HG02852 (cell line): ENCODE results near the gene RAPGEF4.

ENCODE experiments used
- ATAC-seq: cut with Tn5 transposase; IDR thresholded peaks from one replicate; pipeline ENCODE4 v1.9.1; 2021; ENCODE audit warnings: mild to moderate bottlenecking, moderate library complexity; ENCODE audit not compliant: unreplicated experiment

The RAPGEF4 gene

DNA sequence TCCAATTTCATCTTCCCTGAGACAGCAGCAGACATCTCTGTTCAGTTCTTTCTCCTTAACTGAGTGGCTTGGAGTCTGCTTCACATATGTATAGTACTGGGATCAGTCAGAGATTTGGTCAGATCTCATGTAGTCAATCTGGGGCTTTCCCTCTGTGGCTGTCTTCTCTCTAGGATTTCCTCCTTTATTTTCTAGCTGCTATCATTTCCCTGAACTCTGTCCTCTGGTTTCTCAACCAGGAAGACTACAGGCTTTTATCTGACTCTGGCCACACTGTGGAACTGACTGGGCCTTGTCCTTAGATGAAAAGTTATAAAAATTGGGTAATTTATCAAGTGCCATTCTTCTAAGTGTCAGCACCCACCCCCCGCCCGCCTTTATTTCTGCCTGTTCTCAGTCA, 121.0 kb downstream of the RAPGEF4 start:
- no peak for ATAC-seq

DNA sequence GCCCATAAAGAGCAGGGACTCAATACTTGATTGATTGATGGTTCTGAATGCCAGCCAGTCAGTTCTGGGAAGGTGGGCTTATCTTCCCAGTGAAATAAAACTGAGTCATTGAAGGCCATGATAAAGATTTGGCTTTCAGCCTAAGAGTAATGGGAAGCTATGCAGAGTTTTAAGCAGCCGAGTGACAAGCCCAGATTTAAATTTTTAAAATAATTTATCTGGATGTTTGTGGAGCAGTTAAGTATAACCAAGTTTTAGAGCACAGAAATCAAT, 122.8 kb downstream of the RAPGEF4 start:
- ATAC-seq = no peak

DNA sequence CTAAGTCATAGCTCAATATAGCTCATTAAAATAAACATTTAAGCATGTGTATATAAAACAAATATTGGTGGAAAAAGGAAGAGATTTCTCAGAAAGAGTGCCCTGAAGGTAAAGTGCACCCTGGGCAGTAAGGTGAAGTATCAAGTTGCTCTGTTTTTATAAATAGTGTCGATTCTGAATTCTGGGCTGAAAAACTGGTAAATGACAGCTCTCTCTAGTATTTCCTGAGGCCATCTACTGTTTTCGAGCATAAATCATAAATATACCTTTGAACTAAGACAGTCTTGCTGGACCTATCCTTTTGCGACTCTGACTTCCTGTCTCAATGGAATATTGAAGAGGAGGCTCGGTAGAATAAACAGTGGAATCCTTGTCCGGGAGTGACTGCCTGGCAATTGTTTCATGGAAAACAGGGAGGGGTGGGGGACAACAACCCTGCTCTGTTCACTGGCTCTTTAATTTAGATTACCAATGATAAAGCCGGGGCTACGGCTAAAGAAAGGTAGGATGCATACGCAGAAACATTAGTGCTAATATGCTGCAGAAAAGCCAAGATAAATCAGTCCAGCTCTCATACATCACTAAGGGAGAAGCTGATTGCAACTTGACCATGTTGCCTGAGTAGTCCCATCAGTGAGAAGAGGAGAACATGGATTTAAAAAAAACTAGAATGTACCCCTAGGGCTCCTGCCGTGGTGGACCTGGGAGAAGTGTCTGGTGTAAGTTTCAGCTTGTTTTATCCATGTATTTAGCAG, 124.1 kb downstream of the RAPGEF4 start:
- ATAC-seq = no peak

DNA sequence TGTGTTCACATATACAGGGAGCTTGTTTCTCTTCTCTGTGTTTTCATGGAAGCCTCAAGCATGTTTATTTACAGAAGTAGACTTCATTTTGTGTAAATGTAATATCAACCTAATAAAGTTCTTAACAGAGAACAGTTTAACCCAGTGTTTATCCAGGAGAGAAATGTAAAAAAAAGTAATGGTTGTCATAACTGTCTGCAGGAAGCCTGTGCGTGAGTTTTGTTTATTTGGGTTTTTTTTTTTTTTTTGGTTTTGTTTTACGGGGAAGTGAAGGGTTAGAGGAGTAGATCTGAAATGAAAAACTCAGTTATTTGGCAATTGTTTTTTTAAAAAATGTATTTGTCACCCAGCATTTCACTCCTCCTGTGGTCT, 124.7 kb downstream of the RAPGEF4 start:
- ATAC-seq = no peak

DNA sequence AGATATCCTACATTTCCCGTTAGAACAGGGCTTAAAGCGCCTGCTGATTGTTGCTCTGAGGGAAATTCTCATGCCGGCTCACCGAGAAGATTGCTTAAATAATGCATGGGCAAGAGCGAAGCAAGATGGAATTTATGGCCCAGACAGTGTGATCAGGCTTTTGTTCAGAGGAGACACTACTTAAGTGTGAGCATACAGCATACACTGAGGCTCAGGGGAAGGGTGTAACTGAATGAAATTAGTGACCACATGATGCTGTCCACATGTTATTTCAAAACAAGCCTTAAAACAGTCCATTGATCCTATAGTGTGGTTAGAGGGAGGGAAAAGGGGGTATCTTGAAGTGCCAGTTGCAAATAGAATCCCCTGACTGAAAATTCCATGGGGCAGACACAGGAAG, 125.5 kb downstream of the RAPGEF4 start:
- no peak for ATAC-seq

DNA sequence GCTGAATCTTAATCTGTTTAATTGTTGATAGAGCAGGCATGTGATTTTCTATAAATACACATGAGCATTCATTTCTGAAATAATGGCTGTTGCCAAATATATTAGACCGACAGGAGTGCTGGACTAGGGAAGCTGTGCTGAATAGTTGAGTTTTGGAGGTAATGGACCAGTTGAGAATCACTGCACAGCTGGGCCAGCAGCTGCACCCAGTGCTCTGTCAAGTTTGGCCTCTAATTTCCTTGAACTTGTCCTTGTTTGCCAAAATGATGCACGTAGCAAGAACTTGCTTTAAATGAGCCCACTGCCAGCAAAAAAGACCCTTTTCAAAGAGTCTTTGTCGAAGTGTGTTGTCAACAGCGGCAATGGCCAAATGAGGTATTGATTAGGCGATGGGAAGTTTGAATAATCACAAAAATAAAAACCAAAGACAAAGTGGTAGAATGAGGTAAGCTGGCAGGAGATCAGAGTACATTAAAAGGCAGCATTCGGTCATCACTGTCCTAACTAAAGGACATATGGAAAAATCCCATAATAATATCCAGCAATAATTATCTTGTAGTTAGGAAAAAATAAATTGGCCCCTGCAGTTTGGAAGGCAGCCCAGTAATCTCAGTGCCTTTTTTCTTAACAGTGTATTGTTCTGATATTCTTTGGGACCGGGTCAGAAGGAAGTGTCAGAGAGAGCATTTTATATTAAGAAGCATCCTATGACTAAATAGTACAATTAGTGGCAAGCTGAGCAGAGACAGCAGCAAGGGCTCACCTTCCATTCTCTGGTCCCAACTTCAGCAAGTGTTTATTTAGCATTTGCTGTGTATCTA, 126.2 kb downstream of the RAPGEF4 start:
- no peak for ATAC-seq

DNA sequence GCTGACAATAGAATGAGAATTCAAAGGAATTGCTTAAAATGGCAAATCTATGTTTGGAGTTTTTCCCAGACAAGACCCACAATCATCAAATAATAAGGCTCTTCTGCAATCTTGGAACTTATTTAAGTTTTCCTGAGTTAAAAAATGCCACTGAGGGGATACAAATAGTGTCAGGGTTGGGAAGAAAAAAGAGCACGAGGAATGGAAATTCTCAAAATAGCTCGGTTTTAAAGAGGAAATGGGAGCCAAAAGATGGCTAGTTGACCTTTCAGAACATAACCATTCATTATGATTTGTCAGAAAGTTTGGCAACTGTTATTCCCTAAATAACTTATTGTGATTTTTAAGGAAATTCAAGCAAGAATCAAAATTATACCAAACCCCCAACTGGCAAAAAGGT, 127.7 kb downstream of the RAPGEF4 start:
- no peak for ATAC-seq

DNA sequence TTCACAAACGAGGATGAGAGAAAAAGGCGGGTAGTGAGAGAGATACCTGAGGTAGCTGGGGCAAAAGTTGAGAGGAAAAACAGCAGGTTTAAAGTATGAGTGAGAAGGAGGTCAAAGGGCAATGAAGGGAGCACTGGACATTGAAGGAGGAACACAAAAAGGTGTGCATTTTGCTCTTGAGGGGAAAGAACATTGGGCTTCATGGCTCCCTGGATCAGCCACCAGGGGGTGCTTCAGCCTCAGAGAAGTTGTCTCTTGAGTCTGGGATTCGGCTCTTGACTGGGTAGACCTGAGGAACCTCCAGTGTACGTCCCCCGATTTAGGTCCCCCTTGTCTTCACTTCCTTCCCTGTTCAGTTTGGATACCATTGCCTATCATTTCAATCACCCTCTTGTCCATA, 128.5 kb downstream of the RAPGEF4 start:
- ATAC-seq = no peak

DNA sequence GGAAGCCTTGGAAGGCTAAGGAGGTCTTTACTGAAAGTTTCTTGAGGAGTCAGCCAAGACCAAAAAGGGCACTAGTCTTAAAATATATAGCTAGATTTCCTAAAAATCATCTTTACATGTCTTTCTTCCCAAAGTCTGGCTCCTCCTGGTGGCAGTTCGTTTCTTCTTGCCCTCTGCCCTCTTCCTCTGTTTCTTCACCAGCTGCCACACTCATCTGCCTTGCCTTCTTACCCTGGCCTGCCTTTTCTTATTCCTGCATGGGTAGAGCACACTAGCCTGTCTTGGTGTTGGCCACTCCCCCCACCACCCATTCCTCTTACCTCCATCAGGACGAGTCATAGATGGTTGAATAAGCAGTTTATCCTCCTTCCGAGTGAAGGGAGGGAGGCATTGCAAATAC, 129.8 kb downstream of the RAPGEF4 start:
- no peak for ATAC-seq

DNA sequence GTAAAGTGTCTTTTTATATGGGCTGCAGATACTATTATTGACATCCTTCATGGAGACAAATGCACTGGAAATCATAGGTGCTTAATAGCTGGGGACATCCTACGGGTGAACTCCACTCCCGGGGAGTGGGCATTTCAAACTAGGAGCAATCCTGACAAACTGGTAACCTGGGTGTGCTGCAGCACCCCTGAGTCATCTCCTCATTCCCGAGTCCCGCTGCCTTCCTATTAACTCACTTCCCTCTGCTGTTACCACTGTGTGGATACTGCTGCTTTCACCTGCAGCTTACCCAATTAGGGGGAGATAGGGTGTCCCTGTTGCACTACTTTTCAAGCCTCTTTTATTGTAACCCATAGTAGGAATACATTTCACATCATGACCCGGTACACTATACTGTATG, 134.2 kb downstream of the RAPGEF4 start:
- ATAC-seq = no peak

DNA sequence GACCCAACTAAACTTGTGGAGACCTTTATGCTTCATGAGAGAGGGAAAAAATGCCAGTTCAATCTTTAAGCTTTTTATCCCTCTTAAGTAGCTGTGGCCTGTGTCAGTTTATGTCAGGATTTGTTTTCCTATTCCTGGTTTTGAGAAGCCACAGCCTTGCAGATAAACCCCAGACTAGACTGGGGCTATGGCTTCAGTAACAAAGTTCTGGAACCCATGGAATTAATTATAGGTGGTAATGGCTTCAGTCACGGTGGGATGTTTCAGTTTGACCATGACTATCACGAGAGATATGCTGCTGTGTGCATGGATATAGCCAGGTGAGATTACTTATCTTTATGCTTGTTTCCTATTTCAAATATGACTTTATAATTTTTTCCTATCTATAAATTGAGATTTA, 134.8 kb downstream of the RAPGEF4 start:
- no peak for ATAC-seq

DNA sequence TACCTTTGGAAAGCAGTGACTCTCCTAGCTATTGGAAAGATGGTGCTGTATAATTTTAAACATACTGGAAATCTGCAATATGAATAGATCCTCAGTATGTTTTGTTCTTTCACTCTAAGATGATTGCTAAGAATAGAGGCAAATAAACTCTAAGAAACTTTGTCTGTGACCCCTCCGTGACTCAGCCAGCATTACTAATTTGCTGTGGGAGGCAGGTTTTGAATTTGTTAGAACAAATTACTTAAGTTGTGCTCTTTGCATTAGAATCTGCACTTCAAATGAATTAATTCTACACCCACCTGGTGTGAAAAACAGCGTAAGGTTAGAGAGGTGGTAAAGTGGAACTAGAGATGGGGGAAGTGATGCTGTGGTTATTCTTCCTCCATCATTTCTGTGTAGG, 142.2 kb downstream of the RAPGEF4 start:
- ATAC-seq = no peak

DNA sequence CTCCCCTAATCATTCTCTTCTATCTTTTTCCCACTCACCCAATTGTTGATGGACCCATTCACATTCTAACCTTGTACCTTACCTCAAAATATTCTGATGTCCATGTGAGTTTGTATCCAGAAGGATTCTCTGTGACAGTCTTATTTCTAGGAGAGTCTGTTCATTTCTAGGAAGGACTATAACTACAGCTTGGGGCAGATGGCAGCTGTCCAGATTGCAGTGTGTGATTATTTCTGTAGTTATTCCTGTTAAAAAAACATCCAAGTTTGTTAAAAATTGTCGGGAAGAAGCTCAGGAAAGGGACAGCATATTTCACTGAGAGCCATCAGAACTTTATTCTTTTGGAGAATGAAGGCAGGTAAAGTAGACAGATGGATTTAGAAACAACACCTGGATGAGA, 142.6 kb downstream of the RAPGEF4 start:
- no peak for ATAC-seq

DNA sequence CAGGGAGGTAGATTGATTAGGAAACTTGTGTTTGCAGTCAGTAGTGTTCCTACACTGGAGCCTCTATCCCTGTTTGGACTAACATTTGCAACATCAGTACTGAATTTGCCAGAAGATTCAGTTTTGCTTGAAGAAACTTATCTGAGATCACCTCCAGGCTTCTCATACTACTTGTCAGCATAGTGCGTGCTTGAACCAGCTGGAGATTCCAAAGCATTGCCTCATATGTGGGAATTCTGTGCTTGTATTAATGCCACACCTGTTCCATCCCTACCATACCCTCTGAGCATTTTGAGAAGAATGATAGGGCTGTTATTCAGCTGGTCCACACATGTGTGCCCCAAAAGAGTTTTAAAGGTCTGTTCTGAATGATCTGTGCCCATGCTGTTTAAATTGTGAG, 148.7 kb downstream of the RAPGEF4 start:
- ATAC-seq = no peak

DNA sequence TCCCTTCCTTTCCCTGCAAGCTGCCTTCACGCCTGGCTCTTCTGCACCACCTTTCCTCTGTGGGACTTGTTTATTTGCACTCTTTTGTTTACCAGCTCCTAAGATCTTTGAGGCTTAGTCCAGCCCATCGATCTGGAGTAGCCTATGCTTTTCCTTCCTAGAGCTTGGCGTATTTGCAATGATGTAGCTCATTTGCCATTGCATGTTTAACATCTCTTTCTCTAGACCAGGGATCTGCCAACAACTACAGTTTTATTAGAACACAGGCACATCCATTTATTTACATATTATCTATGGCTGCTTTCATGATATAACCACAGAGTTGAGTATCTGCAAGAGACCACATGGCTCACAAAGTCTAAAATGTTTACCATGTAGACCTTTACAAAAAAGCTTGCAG, 150.4 kb downstream of the RAPGEF4 start:
- no peak for ATAC-seq

DNA sequence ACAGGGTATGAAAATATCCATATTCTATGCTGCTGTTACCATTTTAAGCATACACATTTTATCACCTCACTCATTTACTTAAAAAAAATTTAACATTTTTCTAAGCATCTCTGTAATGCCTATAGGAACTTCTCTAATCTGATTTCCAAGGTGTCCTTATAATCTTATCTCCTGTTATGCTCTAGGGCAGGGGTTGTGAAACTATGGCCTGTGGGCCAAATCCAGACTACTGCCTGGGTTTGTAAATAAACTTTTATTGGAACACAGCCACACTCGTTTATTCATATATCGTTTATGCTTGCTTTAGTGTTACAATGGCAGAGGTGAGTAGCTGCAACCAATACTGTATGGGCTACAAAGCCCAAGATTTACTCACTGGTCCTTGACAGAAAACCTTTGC, 151.6 kb downstream of the RAPGEF4 start:
- no peak for ATAC-seq

DNA sequence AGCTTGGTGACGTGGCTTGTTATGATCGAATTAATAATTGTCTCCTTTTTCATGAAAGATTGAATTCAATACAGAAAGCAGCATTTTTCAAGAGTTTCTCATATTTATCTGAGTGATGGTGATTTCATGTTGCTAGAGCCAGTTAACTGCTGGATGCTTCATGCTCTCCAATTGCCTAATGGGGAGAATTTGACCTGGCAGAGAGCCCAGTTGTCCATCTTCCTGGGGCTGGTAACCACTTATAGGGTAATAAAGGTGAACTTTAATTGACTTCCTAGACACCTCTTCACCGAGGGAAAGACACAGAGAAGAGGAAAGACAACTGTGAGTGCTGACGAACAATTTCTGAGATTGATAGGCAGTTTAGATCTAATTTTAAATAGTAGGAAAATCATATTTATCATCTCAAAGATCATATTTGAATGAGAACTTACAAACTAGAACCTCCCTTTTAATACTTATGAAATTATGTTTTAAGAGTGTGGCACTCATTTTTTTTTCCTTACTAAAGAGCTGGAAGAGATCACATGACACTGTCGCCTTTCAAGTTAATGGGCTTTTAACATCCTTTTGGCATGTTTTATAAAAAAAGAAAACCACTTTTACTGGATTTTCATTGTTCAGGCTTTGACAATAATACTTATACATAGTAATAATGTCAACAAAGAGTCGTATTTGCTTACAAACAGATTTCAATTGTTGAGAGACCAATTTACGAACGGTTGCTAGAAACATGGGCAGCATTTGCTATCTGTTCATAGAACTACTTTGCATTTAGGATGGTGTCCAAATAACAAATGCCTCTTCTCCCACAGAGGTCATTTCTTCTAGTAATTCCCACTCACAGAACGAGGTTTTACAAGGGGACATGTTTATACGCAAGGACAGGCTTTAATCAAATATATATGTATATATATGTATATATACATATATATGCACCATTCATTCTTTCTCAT, 153.3 kb downstream of the RAPGEF4 start:
- ATAC-seq = no peak

DNA sequence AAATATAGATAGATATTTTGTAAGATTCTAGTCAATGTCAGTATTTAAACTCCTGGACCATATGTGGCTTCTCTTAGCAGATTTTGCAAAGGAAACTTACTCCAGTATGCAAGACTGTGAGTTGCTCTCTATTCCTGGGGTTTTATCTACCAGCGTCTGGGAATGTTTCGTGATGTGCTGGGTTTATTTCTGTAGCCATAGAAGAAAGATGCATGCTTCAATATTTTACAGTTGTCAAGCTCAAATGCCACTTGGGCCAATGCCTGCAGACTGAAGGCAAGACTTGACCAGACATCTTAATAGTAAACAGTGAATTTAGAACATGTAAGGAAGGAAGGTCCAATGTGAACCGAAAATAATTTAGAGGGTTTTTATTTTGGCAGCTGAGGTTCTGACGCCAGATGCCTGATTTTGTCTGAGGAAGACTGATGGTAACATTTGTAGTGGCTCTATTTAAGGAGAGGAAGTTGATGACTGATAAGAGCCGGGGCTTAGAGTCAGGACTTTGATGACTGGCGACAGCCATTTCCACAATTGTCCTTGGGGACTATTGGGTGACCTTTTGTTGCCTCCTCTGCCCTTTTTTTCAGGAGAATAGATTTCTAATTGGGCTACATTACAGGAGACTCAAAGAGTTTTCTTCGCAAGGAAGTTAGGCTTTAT, 154.3 kb downstream of the RAPGEF4 start:
- no peak for ATAC-seq

DNA sequence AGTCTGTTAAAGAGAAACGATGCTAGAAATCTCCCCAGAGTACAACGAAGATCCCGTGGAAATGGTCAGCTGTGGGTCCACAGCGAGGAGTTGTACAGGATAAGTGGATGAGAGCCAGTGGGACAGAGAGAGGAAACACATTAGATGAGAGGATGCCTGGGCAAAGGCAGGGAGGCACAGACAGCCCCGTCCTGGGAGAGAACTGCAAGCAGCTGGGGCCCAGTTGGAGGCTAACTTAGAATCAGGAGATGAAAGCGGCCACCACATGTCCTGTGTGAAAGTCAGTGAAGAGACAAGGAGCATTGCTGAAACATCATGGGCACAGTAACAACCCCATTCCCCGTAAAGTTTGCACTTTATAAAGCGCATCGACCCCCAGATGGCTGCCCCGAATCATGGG, 157.5 kb downstream of the RAPGEF4 start:
- ATAC-seq = no peak

DNA sequence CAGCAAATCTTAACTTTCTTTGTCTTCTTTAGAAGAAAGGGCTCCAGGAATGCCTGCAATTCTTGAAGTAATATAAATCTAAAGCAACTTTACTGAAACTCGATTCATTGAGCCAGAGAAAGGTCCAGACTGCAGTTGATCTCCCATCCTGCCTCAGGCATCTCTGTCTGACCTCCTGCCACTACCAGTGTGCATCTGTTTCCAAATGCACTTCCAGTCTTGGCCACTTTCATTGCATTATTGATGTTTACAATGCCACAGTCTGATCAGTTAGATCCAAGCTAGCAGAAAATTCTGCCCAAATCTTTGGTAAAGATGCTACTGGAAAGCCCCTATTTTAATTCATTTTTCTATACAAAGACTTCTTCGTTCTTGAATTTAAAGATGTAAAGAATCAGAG, 158.0 kb downstream of the RAPGEF4 start:
- no peak for ATAC-seq
